HEK293 (cell line): ENCODE data around the gene FNTB.

Experiments used
- KLF1 ChIP-seq: fragments of 450-650 bp; formaldehyde crosslinking; IDR thresholded peaks from 2 replicates; pipeline ENCODE4 v1.5.1; 2016; ENCODE audit warnings: missing biosample characterization, missing genetic modification characterization
- PATZ1 ChIP-seq: fragments of 450-650 bp; formaldehyde crosslinking; IDR thresholded peaks from 2 replicates; pipeline ENCODE4 v1.5.1; 2016; ENCODE audit warnings: missing biosample characterization, missing genetic modification characterization
- REPIN1 ChIP-seq: fragments of 450-650 bp; formaldehyde crosslinking; IDR thresholded peaks from 2 replicates; pipeline ENCODE4 v1.5.1; 2017; ENCODE audit warnings: missing biosample characterization, missing genetic modification characterization, low read depth
- SP3 ChIP-seq: fragments of 450-650 bp; formaldehyde crosslinking; IDR thresholded peaks from 2 replicates; pipeline ENCODE4 v1.5.1; 2016; ENCODE audit warnings: missing biosample characterization, missing genetic modification characterization
- ZBTB26 ChIP-seq: fragments of 450-650 bp; formaldehyde crosslinking; optimal IDR thresholded peaks from 2 replicates; pipeline ENCODE3; 2016; ENCODE audit warnings: missing biosample characterization, mild to moderate bottlenecking, missing genetic modification characterization
- ZBTB49 ChIP-seq: fragments of 450-650 bp; formaldehyde crosslinking; IDR thresholded peaks from 2 replicates; pipeline ENCODE4 v1.5.1; 2016; ENCODE audit warnings: missing biosample characterization, missing genetic modification characterization, low read depth
- ZBTB7A ChIP-seq: fragments of 450-650 bp; formaldehyde crosslinking; IDR thresholded peaks from 2 replicates; pipeline ENCODE4 v1.5.1; 2016; ENCODE audit warnings: low read depth, missing biosample characterization, missing genetic modification characterization
- ZFP37 ChIP-seq: fragments of 450-650 bp; formaldehyde crosslinking; IDR thresholded peaks from 2 replicates; pipeline ENCODE4 v1.5.1; 2016; ENCODE audit warnings: missing biosample characterization, missing genetic modification characterization
- ZNF16 ChIP-seq: fragments of 450-650 bp; formaldehyde crosslinking; IDR thresholded peaks from 2 replicates; pipeline ENCODE4 v1.5.1; 2016; ENCODE audit warnings: low read depth, missing biosample characterization, missing genetic modification characterization
- ZNF473 ChIP-seq: fragments of 450-650 bp; formaldehyde crosslinking; IDR thresholded peaks from 2 replicates; pipeline ENCODE4 v1.5.1; 2017; ENCODE audit warnings: missing biosample characterization, missing genetic modification characterization
- ZNF639 ChIP-seq: fragments of 450-650 bp; formaldehyde crosslinking; IDR thresholded peaks from 2 replicates; pipeline ENCODE4 v1.5.1; 2016; ENCODE audit warnings: missing biosample characterization, missing genetic modification characterization
- ZNF677 ChIP-seq: fragments of 450-650 bp; IDR thresholded peaks from 2 replicates; pipeline ENCODE4 v1.5.0; 2018; ENCODE audit warnings: missing biosample characterization, mild to moderate bottlenecking, missing genetic modification characterization, moderate library complexity
- TF ChIP-seq, protein P1 (sequence below): fragments of 450-650 bp; formaldehyde crosslinking; IDR thresholded peaks from 2 replicates; pipeline ENCODE4 v1.5.1; 2016; ENCODE audit warnings: missing biosample characterization, missing genetic modification characterization

DNA sequence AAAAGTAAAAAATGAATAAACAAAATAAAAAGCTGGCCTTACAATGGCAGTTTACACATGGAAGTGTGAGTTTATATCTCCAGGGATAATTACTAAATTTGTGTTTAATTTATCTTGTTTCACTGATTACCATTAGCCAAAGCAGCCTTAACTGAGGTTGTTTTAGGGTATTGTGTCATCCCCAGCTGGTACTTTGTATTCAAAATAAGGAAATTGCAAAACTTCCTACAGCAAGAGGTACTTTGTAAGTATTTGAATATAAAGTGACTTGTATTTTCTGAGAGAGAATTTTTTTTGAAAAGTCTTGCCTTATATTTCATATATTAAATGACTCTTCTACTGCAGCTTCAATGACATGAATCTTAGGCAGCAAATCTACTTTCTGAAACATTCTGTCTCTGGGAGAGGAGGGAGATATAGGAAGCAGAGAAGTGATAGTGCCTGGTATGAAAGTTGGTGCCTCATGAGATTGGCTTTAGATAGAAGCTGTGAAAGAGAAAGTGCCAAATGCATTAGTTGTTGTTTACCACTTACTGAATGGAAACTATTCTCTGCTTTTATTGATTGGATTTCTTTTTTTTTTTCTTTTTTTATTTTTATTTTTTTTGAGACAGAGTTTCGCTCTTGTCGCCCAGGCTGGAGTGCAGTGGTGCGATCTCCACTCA lies 6.7 kb downstream of the FNTB start:
- no peak for TF ChIP-seq ZBTB26
- no peak for TF ChIP-seq SP3
- TF ChIP-seq ZBTB49 (tag by site-specific recombination), result no peak
- no peak for TF ChIP-seq ZNF16 (tag by site-specific recombination)
- TF ChIP-seq PATZ1, result no peak
- no peak for TF ChIP-seq ZNF639
- no peak for TF ChIP-seq ZNF677 (tag by site-specific recombination)
- TF ChIP-seq, protein P1, sequence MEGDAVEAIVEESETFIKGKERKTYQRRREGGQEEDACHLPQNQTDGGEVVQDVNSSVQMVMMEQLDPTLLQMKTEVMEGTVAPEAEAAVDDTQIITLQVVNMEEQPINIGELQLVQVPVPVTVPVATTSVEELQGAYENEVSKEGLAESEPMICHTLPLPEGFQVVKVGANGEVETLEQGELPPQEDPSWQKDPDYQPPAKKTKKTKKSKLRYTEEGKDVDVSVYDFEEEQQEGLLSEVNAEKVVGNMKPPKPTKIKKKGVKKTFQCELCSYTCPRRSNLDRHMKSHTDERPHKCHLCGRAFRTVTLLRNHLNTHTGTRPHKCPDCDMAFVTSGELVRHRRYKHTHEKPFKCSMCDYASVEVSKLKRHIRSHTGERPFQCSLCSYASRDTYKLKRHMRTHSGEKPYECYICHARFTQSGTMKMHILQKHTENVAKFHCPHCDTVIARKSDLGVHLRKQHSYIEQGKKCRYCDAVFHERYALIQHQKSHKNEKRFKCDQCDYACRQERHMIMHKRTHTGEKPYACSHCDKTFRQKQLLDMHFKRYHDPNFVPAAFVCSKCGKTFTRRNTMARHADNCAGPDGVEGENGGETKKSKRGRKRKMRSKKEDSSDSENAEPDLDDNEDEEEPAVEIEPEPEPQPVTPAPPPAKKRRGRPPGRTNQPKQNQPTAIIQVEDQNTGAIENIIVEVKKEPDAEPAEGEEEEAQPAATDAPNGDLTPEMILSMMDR (tag by site-specific recombination), result no peak
- no peak for TF ChIP-seq REPIN1 (tag by site-specific recombination)
- no peak for TF ChIP-seq ZBTB7A (tag by site-specific recombination)
- TF ChIP-seq ZFP37 (tag by site-specific recombination), result no peak
- TF ChIP-seq KLF1 (tag by site-specific recombination), result no peak
- TF ChIP-seq ZNF473 (tag by site-specific recombination), result no peak
